H1 (cell line): ENCODE measurements around the gene ETS1. TPM values are rescaled to one million over a fixed set of nuclear protein-coding genes. Genes with fewer than 3 reads are reported as not detected.

Experiments
- CHD7 ChIP-seq: fragments of 300-600 bp; sonication (generic); IDR thresholded peaks from 2 replicates; pipeline ENCODE4 v1.7.1; 2012; ENCODE audit warnings: low read length, moderate library complexity, mild to moderate bottlenecking, inconsistent platforms; ENCODE audit not compliant: insufficient replicate concordance
- JUND ChIP-seq: IDR thresholded peaks from 2 replicates; pipeline ENCODE4 v1.6.1; 2011; ENCODE audit warnings: mild to moderate bottlenecking, improper control_type of control experiment, low read length
- RFX5 ChIP-seq: IDR thresholded peaks from 2 replicates; pipeline ENCODE4 v1.6.1; 2011; ENCODE audit warnings: low read depth, low read length, improper control_type of control experiment, borderline replicate concordance
- SIX5 ChIP-seq: IDR thresholded peaks from 2 replicates; pipeline ENCODE4 v1.6.1; 2011; ENCODE audit warnings: mild to moderate bottlenecking, low read depth, low read length
- polyA plus RNA-seq, 7 experiments: library from polyadenylated mRNA; depleted of rRNA in 3 of 7; stranded (reverse) in 5 of 7; unstranded in 2 of 7; fragments of >200 nt in 5 of 7; fragments of 200-250 nt in 2 of 7; gene quantifications; 1 replicate in 5 of 7; 2 replicates in 1 of 7; 4 replicates in 1 of 7; pipeline versions ENCODE4 v1.2.1 to v1.2.3, GENCODE V29; 2011 to 2013; ENCODE audit warnings: missing spikeins in 2 of 7, mixed read lengths in 2 of 7
- total RNA-seq: library from RNA; stranded (reverse); fragmentation: NEBNext Ultra II Directional; extraction: Animal tissue kit (Norgen Biotek cat#: 25700); gene quantifications from 2 replicates; pipeline ENCODE4 v1.2.1, GENCODE V29; 2021

Gene ETS1
- total and polyA plus RNA-seq, 2 of the 8 experiments (the other 6 are each of a cell fraction or from before 2014, with no cell fraction given), result 10.0 to 35.3 TPM

GRCh38 chr11:128473636-128474035, 113.7 kb downstream of the ETS1 start (continued):
- TF ChIP-seq CHD7, result no peak
- no peak for TF ChIP-seq JUND
- no peak for TF ChIP-seq RFX5
- TF ChIP-seq SIX5, result no peak
